CD4-positive, alpha-beta T cell treated with Interleukin-4 for 4 hours (primary cell): Measurements from ENCODE around the gene SAPCD1.
"Not testable (repeated sequence)": the region's sequence is repeated elsewhere in the genome, so short reads cannot be mapped to it uniquely, and the experiment has no call there.

Source experiments
- DNase-seq: peaks from one replicate; pipeline ENCODE4 v3.0.0-alpha.2; 2020

SAPCD1 gene

DNA sequence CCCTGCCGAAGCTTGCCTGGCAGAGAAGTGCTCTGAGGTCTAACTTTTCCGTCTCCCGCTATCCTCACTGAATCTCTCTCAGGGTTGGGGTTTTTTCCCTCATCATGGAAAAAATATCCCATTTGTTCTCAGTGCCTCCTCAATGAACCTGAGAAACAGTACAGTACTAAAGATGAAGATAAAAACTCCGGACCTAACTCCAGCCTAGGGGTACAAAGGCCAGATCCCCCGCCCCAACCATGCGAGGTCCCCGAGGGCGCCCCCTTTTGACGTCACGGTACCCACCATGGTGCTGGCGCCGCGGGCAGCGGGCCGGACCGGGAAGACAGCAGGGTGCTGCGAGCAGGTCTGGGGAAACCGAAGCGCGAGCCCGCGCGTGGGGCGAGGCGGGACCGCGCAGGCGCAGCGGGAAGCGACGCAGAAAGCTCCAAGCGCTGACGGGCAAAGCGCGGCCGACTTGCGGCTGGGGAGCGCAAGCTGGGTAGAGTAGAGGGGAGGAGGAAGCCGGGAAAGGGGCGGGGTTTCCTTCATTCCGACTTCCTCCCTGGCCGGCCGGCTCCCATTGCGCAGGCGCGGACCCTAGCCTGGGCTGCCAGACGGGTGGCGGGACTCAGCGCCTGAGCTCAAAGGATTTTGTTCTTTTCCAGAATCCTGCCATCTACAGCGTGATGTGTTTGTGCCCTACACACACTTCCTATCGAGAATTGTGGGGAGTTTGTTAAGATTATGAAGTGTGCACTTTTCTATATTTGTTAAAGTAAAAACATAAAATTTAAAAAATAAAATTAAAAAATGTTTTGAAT, 44.2 kb downstream of the SAPCD1 start, which contains the start of gene LSM2:
Gene LSM2 (minus strand): TSS at position 497 of the 803 bp plus-strand sequence. CDS start 209 bp downstream, at position 288.
- DNase-seq, result peak; percentile 96

DNA sequence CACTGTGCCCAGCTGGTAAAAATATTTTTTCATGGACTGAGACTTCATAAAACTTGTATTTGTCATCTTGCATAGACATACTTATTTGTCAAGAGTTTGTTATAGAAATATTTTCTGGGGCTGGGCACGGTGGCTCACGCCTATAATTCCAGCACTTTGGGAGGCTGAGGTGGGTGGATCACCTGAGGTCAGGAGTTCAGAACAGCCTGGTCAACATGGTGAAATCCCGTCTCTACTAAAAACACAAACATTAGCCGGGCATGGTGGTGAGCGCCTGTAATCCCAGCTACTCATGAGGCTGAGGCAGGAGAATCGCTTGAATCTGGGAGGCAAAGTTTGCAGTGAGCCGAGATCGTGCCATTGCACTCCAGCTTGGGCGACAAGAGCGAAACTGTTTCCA, 46.1 kb downstream of the SAPCD1 start:
- DNase-seq, result not testable (repeated sequence)

GRCh38 chr6:31811645-31812044, 49.2 kb downstream of the SAPCD1 start:
- no peak for DNase-seq

DNA sequence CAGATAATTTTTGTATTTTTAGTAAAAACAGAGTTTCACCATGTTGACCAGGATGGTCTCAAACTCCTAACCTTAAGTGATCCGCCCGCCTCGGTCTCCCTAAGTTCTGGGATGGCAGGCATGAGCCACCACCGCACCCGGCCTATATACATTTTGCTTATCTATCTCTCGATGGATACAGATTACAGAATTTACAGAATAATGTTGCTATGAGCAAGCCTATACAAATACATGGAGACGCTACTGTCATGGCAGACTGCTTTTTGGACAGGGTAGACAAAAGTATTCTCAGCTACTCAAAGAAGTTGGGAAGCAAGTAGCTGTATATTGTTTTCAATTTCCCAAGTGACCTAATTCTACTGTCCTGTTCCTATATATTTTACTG, 51.0 kb downstream of the SAPCD1 start:
- DNase-seq, result no peak
